NCI-H128 (cell line): ENCODE results near the gene RNH1.

Source experiments
- DNase-seq: peaks from one replicate; lab custom pipeline; 2025; ENCODE audit not compliant: unreplicated experiment; lab: John Stamatoyannopoulos, UW

Gene RNH1

GRCh38 chr11:499201-500076, 7.6 kb downstream of the RNH1 start:
- DNase-seq: no peak

- no peak for DNase-seq
These were observed 8.5 kb downstream of the RNH1 start for GRCh38 chr11:498297-499181.

DNA sequence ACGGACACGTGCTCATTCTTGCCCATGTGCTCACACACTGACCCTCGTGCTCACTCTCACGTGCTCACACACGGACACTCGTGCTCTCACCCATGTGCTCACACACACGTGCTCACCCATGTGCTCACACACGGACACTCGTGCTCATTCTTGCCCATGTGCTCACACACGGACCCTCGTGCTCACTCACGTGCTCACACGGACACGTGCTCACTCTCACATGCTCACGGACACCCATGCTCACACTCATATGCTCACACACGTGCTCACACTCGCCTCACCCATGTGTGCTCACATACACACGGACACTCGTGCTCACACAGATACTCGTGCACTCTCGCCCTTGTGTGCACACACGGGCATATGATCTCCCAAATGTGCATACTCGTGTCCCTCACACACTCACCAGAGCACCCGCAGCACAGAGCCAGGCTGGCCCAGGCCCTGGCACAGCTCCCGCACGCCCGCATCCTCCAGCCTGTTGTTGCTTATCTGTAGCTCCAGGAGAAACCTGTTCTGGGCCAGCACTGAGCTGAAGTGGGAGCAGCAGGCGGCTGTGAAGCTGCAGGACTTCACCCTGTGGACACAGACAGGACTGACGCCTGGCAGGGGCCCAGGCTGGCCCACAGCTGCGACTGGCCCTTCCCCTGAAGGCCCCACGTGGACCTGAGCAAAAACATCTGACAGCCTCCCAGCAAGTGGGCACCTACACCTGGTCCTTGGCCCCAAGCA, 9.3 kb downstream of the RNH1 start:
- no peak for DNase-seq

DNA sequence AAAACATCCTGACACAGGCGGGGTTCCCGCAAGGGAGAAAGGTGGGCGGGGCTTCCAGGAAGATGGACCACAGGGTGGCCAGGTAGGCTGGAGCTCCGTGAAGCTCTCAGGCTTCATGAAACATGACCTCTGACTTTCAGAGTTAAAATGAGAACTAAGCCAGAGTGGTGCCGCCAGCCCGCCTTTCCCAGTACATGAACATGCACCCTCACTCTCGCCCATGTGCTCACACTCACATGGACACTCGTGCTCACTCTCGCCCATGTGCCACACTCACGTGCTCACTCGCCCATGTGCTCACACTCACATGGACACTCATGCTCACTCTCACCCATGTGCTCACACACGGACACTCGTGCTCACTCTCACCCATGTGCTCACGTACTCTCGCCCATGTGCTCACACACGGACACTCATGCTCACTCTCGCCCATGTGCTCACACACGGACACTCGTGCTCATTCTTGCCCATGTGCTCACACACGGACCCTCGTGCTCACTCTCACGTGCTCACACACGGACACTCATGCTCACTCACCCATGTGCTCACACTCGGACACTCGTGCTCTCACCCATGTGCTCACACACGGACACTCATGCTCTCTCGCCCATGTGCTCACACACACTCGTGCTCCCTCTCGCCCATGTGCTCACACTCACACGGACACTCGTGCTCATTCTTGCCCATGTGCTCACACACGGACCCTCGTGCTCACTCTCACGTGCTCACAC, 10.0 kb downstream of the RNH1 start:
- no peak for DNase-seq

- no peak for DNase-seq
These were observed 11.5 kb downstream of the RNH1 start for GRCh38 chr11:495537-495931.

GRCh38 chr11:494761-495536, 12.1 kb downstream of the RNH1 start:
- no peak for DNase-seq

DNA sequence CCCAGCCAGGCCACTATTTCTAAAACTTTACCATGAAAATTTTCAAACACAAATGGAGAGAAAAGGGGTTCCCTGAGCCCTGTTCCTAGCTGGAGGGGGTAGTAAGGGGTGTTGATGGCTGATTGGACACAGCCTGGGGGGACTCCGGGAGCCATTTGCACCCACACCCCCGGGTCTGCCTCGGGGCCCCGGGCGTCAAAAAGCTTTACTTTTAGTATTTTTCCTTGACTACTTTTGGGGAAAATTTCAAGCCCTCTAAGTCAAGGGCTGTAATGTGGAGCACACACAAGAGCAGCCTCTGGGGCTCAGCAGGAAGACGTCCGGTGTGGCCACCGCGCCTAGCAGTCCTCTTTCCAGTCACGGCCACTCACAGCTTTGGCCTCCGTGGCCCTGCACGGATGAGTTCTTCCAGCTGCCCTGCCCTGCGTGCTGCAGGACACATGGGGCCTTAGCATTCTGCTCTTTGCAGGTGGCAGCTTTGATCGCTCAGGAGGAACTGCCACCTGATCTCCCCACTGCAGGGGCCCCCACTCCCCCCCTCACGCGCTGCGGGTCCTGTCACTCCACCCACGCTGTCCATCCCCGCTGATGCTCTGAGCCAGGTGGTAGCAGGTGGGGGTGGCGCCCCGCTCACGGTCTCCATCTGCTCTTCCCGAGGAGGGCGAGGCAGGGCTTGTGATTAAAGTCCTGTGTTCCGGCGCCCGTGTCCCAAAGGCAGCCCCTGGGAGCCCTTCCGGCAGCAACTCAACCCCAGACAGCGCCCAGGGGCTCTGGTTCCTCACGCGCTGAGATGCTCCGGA, 14.4 kb downstream of the RNH1 start:
- no peak for DNase-seq

DNA sequence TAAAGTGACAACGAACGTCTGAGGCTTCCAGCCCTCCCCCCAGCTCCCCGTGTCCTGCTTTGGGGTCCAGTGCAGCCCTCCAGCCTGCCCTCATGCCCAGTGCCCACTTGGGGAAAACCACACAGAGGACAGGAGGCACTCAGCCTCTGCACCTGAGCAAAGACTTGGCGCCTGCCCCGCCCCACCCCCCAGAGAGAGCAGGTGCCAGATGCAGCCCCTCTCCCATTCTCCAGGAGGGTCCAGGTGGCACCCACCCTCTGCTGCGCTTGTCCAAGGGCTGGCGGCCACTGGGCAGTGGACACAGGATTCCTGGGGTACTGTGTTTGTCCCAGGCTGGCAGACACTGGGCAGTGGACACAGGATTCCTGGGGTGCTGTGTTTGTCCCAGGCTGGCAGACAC, 15.7 kb downstream of the RNH1 start:
- no peak for DNase-seq

DNA sequence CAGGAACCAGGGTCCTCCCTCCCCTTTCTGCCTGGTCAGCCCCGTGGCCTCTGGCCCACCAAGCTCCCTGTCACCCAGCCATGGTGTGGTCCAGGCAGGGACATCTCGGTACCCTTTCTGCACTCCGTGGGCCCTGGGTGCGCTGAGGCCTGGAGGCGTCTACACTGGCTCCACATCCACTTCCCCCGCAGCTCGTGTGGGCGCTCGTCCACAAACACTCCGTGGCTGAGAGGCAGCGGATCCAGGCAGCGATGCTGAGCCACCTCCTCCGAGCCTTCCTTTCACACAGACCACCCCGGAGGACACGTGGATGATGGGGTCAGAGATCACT, 16.1 kb downstream of the RNH1 start:
- no peak for DNase-seq

- DNase-seq: no peak
These were observed 16.7 kb downstream of the RNH1 start for GRCh38 chr11:490186-490929.

- no peak for DNase-seq
These were observed 17.3 kb downstream of the RNH1 start for GRCh38 chr11:489610-490185.

GRCh38 chr11:488992-489391, 18.1 kb downstream of the RNH1 start:
- no peak for DNase-seq

- DNase-seq: no peak
These were observed 18.5 kb downstream of the RNH1 start for GRCh38 chr11:488579-488978.

DNA sequence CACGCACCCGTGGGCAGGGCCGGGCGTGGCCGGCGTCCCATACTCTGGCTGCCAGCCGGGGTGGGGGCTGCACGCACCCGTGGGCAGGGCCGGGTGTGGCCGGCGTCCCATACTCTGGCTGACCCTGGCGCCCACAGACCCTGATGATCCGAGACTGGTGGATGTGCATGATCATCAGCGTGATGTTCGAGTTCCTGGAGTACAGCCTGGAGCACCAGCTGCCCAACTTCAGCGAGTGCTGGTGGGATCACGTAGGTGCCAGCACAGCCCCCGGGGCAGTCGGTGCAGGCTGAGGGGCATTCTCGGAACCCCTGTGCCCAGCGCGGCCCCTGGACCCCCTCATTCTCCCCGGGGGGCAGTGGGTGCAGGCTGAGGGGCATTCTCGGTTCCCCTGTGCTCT, 19.0 kb downstream of the RNH1 start:
- DNase-seq: no peak

GRCh38 chr11:487571-488021, 19.4 kb downstream of the RNH1 start:
- DNase-seq: no peak

DNA sequence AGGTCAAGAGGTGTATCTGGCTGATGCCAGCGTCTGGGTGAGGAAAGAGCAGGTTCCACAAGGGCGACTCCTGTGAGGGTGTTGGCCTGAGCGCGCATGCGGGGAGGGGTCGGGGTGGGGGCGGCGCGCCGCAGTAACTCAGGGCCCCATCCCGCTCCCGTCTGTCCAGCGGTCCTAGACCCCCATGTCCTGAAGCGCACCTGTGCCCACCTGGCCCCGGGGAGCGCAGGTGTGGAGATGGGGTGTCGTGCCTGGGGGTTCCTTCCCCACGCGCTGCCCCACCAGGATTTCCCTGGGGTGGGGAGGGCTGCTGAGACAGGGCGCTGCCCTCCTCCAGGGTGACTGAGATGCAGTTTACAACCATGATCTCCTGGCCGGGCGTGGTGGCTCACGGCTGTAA, 20.9 kb downstream of the RNH1 start:
- DNase-seq: no peak

- no peak for DNase-seq
These were observed 22.4 kb downstream of the RNH1 start for GRCh38 chr11:484616-485015.

- no peak for DNase-seq
These were observed 27.7 kb downstream of the RNH1 start for GRCh38 chr11:479311-479710.
